Fibroblast of lung (primary cell): ENCODE measurements around the gene EFCAB7.

Experiments used
- CTCF ChIP-seq, 2 donors: IDR thresholded peaks in 1 of 2; conservative IDR thresholded peaks in 1 of 2; 1 replicate in 1 of 2; 2 replicates in 1 of 2; pipeline ENCODE4 v1.5.1; 2011 to 2012; ENCODE audit warnings: low read length in 2 of 2, control low read depth in 1 of 2, inconsistent platforms in 1 of 2, low read depth in 1 of 2, mild to moderate bottlenecking in 1 of 2
- EZH2 ChIP-seq: IDR thresholded peaks from 2 replicates; pipeline ENCODE4 v1.5.1; 2012; ENCODE audit warnings: low read length, control low read depth, mild to moderate bottlenecking; ENCODE audit errors: missing control alignments

- TF ChIP-seq CTCF (conservative IDR thresholded peaks at IDR 0.05 in 1 of 2, IDR thresholded peaks at IDR 0.05 in 1 of 2; ENCODE audit: low read depth in 1 of 2, low read length in 2 of 2) (no peak), EZH2 (no peak)
Observed at GRCh38 chr1:63569640-63570316, 46.5 kb downstream of the EFCAB7 start.
